HepG2 (cell line): Measurements from ENCODE around the gene VTI1B. TPM values are rescaled to one million over a fixed set of nuclear protein-coding genes. Genes with fewer than 3 reads are reported as not detected.

Experiments used
- CBX2 ChIP-seq, 2 experiments: fragments of 200-600 bp in 1 of 2; sonication (generic); formaldehyde crosslinking in 1 of 2; IDR thresholded peaks; 2 replicates each; pipeline versions ENCODE4 v1.7.0 to v1.8.1; 2018 to 2022; ENCODE audit warnings: low read depth in 2 of 2, low read length in 1 of 2, mild to moderate bottlenecking in 1 of 2, missing genetic modification reagents in 1 of 2
- GATAD2A ChIP-seq: IDR thresholded peaks from 2 replicates; pipeline ENCODE4 v1.6.1; 2016
- NCOA2 ChIP-seq: sonication (generic); formaldehyde crosslinking; IDR thresholded peaks from 2 replicates; pipeline ENCODE4 v1.8.0; 2022; ENCODE audit warnings: inconsistent platforms
- PLRG1 ChIP-seq: fragments of 450-650 bp; conservative IDR thresholded peaks from 2 replicates; pipeline ENCODE4 v1.6.1; 2016
- RXRA ChIP-seq: sonication (generic); formaldehyde crosslinking; IDR thresholded peaks from 2 replicates; pipeline ENCODE4 v1.5.1; 2020; ENCODE audit warnings: missing genetic modification reagents
- SAP130 ChIP-seq: IDR thresholded peaks from 2 replicates; pipeline ENCODE4 v1.6.1; 2016; ENCODE audit warnings: low read depth
- SIN3B ChIP-seq: fragments of 150-350 bp; IDR thresholded peaks from 2 replicates; pipeline ENCODE4 v1.6.1; 2014; ENCODE audit warnings: low read length
- SKI ChIP-seq: fragments of 450-650 bp; IDR thresholded peaks from one replicate; pipeline ENCODE4 v1.6.1; 2018; ENCODE audit warnings: mild to moderate bottlenecking; ENCODE audit not compliant: partially characterized antibody
- SOX6 ChIP-seq, 2 experiments: fragments of 450-650 bp in 1 of 2; sonication (generic) in 1 of 2; formaldehyde crosslinking in 1 of 2; IDR thresholded peaks; 2 replicates each; pipeline versions ENCODE4 v1.4.0 to v1.6.1; 2017 to 2020; ENCODE audit warnings: antibody characterized with exemption in 1 of 2, mild to moderate bottlenecking in 1 of 2, missing genetic modification reagents in 1 of 2
- TARDBP ChIP-seq: sonication (generic); formaldehyde crosslinking; IDR thresholded peaks from 2 replicates; pipeline ENCODE4 v1.8.0; 2022; ENCODE audit warnings: mild to moderate bottlenecking, missing genetic modification reagents
- TCF12 ChIP-seq, 2 experiments: fragments of 450-650 bp in 1 of 2; sonication (generic) in 1 of 2; formaldehyde crosslinking in 1 of 2; IDR thresholded peaks; 2 replicates each; pipeline versions ENCODE4 v1.6.1 to v1.8.0; 2017 to 2022; ENCODE audit warnings: antibody characterized with exemption in 1 of 2, mild to moderate bottlenecking in 1 of 2, missing genetic modification reagents in 1 of 2, moderate library complexity in 1 of 2
- XBP1 ChIP-seq: sonication (generic); formaldehyde crosslinking; IDR thresholded peaks from 2 replicates; pipeline ENCODE4 v1.5.0; 2020; ENCODE audit warnings: missing genetic modification reagents
- YEATS4 ChIP-seq: sonication (generic); formaldehyde crosslinking; IDR thresholded peaks from 2 replicates; pipeline ENCODE4 v1.4.0; 2020; ENCODE audit warnings: missing genetic modification reagents, borderline replicate concordance
- ZBTB2 ChIP-seq: sonication (generic); formaldehyde crosslinking; IDR thresholded peaks from 2 replicates; pipeline ENCODE4 v1.8.0; 2022; ENCODE audit warnings: low read depth, missing genetic modification reagents
- ZBTB42 ChIP-seq: sonication (generic); formaldehyde crosslinking; IDR thresholded peaks from 2 replicates; pipeline ENCODE4 v1.5.0; 2020; ENCODE audit warnings: mild to moderate bottlenecking, missing genetic modification reagents
- ZFX ChIP-seq: sonication (generic); formaldehyde crosslinking; IDR thresholded peaks from 2 replicates; pipeline ENCODE4 v1.4.0; 2020; ENCODE audit warnings: mild to moderate bottlenecking, low read depth, missing genetic modification reagents, moderate library complexity
- ZNF17 ChIP-seq: sonication (generic); formaldehyde crosslinking; IDR thresholded peaks from 2 replicates; pipeline ENCODE4 v1.5.0; 2020; ENCODE audit warnings: mild to moderate bottlenecking, missing genetic modification reagents
- ZNF224 ChIP-seq: sonication (generic); formaldehyde crosslinking; IDR thresholded peaks from 2 replicates; pipeline ENCODE4 v1.5.0; 2020; ENCODE audit warnings: mild to moderate bottlenecking, missing genetic modification reagents
- ZNF431 ChIP-seq: sonication (generic); formaldehyde crosslinking; IDR thresholded peaks from 2 replicates; pipeline ENCODE4 v1.9.0; 2022; ENCODE audit warnings: missing genetic modification reagents, low read depth, mild to moderate bottlenecking, borderline replicate concordance
- ZNF878 ChIP-seq: sonication (generic); formaldehyde crosslinking; IDR thresholded peaks from 2 replicates; pipeline ENCODE4 v1.8.1; 2023; ENCODE audit warnings: mild to moderate bottlenecking, missing genetic modification reagents, moderate library complexity
- ZSCAN31 ChIP-seq: sonication (generic); formaldehyde crosslinking; IDR thresholded peaks from 2 replicates; pipeline ENCODE4 v1.5.0; 2020; ENCODE audit warnings: low read depth, mild to moderate bottlenecking, missing genetic modification reagents
- polyA plus RNA-seq, 8 experiments: library from polyadenylated mRNA; depleted of rRNA in 3 of 8; stranded (reverse) in 7 of 8; unstranded in 1 of 8; fragments of >200 nt; fragmentation: Illumina TruSeq in 4 of 8; extraction: Trizol in 4 of 8; gene quantifications; 2 replicates each; pipeline versions ENCODE4 v1.2.1 to v1.2.3, GENCODE V29; 2011 to 2016; ENCODE audit warnings: low read depth in 4 of 8, missing spikeins in 1 of 8, mixed read lengths in 1 of 8; ENCODE audit not compliant: insufficient read depth in 1 of 8
- total RNA-seq, 5 experiments: library from RNA; depleted of rRNA; stranded (reverse); fragments of >200 nt; fragmentation: Illumina TruSeq; extraction: Trizol; gene quantifications; 2 replicates each; pipeline ENCODE4 v1.2.3, GENCODE V29; 2016; ENCODE audit warnings: low read depth in 1 of 5
- TF ChIP-seq, protein P1 (sequence below): IDR thresholded peaks from 2 replicates; pipeline ENCODE4 v1.6.1; 2012; ENCODE audit warnings: low read depth, low read length, improper control_type of control experiment
- TF ChIP-seq, protein P2 (sequence below), 2 experiments: fragments of 450-650 bp in 1 of 2; sonication (generic) in 1 of 2; formaldehyde crosslinking; IDR thresholded peaks; 2 replicates each; pipeline versions ENCODE4 v1.5.0 to v1.8.0; 2020 to 2022; ENCODE audit warnings: mild to moderate bottlenecking in 1 of 2, missing genetic modification reagents in 1 of 2
- TF ChIP-seq, protein P3 (sequence below): IDR thresholded peaks from 2 replicates; pipeline ENCODE4 v1.4.0; 2020; ENCODE audit warnings: mild to moderate bottlenecking, missing genetic modification reagents

VTI1B gene
- total and polyA plus RNA-seq, 2 of the 13 experiments (the other 11 are each of a cell fraction or from before 2014, with no cell fraction given), result 39.0 to 103 TPM

DNA sequence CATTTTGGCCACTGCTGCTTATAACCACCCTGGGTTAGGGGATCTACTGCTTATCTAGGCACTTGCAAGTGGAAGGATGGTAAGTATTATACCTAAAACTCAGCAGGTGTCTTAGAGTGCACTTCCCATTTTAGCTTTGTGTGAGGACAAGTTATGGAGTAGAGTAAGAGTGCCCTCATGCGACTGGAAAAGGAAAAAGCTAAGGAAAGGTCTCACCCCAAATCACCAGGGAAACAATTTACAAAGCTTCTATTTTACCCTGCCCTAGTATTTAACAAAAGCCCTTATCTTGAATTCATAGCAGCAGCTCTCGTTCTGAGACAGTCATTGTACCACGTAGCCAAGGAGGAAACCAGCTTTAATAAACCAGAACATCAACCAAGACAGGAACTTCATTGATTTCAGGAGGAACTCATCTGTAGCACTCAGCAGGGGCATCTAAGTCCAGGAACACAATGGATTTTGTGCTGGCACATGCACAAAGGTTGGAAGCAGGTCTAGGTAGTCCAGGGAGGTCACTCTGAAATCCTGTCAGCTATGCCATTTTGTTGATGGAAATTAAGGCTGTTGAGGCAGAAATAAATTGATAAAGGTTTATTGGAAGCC is 30.2 kb upstream of the VTI1B start (continued):
- no peak for TF ChIP-seq ZNF224
- peak; percentile 33 for TF ChIP-seq SAP130 (CRISPR knock-in tag)
- no peak for TF ChIP-seq ZSCAN31
- TF ChIP-seq, protein P1, sequence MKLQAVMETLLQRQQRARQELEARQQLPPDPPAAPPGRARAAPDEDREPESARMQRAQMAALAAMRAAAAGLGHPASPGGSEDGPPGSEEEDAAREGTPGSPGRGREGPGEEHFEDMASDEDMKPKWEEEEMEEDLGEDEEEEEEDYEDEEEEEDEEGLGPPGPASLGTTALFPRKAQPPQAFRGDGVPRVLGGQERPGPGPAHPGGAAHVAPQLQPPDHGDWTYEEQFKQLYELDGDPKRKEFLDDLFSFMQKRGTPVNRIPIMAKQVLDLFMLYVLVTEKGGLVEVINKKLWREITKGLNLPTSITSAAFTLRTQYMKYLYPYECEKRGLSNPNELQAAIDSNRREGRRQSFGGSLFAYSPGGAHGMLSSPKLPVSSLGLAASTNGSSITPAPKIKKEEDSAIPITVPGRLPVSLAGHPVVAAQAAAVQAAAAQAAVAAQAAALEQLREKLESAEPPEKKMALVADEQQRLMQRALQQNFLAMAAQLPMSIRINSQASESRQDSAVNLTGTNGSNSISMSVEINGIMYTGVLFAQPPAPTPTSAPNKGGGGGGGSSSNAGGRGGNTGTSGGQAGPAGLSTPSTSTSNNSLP, result no peak
- no peak for TF ChIP-seq GATAD2A (CRISPR knock-in tag)
- TF ChIP-seq NCOA2, result no peak
- TF ChIP-seq XBP1, result no peak
- TF ChIP-seq ZFX (CRISPR knock-in tag), result no peak
- TF ChIP-seq SKI, result no peak
- TF ChIP-seq SIN3B, result no peak
- TF ChIP-seq ZBTB42 (CRISPR knock-in tag), result no peak
- no peak for TF ChIP-seq ZNF17
- TF ChIP-seq TARDBP, result no peak
- TF ChIP-seq TCF12 (IDR thresholded peaks at IDR 0.05), result no peak
- TF ChIP-seq TCF12 (CRISPR knock-in tag; IDR thresholded peaks at IDR 0.05), result no peak
- TF ChIP-seq YEATS4 (CRISPR knock-in tag), result no peak
- TF ChIP-seq ZNF878 (CRISPR knock-in tag), result no peak
- no peak for TF ChIP-seq ZNF431
- TF ChIP-seq, protein P2, sequence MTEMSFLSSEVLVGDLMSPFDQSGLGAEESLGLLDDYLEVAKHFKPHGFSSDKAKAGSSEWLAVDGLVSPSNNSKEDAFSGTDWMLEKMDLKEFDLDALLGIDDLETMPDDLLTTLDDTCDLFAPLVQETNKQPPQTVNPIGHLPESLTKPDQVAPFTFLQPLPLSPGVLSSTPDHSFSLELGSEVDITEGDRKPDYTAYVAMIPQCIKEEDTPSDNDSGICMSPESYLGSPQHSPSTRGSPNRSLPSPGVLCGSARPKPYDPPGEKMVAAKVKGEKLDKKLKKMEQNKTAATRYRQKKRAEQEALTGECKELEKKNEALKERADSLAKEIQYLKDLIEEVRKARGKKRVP (CRISPR knock-in tag; IDR thresholded peaks at IDR 0.05), result no peak
- no peak for TF ChIP-seq RXRA (CRISPR knock-in tag)
- no peak for TF ChIP-seq SOX6 (IDR thresholded peaks at IDR 0.05)
- TF ChIP-seq SOX6 (CRISPR knock-in tag; IDR thresholded peaks at IDR 0.05), result peak; percentile 23; the same call in 1 of the 2 replicates
- TF ChIP-seq, protein P3, sequence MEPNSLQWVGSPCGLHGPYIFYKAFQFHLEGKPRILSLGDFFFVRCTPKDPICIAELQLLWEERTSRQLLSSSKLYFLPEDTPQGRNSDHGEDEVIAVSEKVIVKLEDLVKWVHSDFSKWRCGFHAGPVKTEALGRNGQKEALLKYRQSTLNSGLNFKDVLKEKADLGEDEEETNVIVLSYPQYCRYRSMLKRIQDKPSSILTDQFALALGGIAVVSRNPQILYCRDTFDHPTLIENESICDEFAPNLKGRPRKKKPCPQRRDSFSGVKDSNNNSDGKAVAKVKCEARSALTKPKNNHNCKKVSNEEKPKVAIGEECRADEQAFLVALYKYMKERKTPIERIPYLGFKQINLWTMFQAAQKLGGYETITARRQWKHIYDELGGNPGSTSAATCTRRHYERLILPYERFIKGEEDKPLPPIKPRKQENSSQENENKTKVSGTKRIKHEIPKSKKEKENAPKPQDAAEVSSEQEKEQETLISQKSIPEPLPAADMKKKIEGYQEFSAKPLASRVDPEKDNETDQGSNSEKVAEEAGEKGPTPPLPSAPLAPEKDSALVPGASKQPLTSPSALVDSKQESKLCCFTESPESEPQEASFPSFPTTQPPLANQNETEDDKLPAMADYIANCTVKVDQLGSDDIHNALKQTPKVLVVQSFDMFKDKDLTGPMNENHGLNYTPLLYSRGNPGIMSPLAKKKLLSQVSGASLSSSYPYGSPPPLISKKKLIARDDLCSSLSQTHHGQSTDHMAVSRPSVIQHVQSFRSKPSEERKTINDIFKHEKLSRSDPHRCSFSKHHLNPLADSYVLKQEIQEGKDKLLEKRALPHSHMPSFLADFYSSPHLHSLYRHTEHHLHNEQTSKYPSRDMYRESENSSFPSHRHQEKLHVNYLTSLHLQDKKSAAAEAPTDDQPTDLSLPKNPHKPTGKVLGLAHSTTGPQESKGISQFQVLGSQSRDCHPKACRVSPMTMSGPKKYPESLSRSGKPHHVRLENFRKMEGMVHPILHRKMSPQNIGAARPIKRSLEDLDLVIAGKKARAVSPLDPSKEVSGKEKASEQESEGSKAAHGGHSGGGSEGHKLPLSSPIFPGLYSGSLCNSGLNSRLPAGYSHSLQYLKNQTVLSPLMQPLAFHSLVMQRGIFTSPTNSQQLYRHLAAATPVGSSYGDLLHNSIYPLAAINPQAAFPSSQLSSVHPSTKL (CRISPR knock-in tag), result no peak
- TF ChIP-seq CBX2 (IDR thresholded peaks at IDR 0.05; ENCODE audit: low read depth, low read length), result no peak
- no peak for TF ChIP-seq CBX2 (CRISPR knock-in tag; IDR thresholded peaks at IDR 0.05; ENCODE audit: low read depth)
- no peak for TF ChIP-seq ZBTB2 (CRISPR knock-in tag)
- TF ChIP-seq PLRG1, result no peak
